ENCODE data around the gene DCDC1. TPM values are rescaled to one million over a fixed set of nuclear protein-coding genes. Genes with fewer than 3 reads are reported as not detected.

Gene DCDC1
- total and polyA plus RNA-seq, 9 of the 15 experiments (the other 6 are each of a cell fraction or from before 2014, with no cell fraction given): 0.05 to 0.18 (median 0.08) TPM; not detected in 3

GRCh38 chr11:31000381-31000780 is 369.2 kb downstream of the DCDC1 start:
- H3K9ac ChIP-seq (ENCODE audit: insufficient read depth in 1 of 2, low read depth in 2 of 2, low read length in 2 of 2): no peak overlapping the region
- TF ChIP-seq ZNF785 (CRISPR knock-in tag; IDR thresholded peaks at IDR 0.05) (no peak), CBX3 (IDR thresholded peaks at IDR 0.05; ENCODE audit: borderline replicate concordance in 1 of 2, low read length in 2 of 2) (no peak), MED1 (CRISPR knock-in tag; IDR thresholded peaks at IDR 0.05; ENCODE audit: borderline replicate concordance) (no peak), NR4A1 (CRISPR knock-in tag; IDR thresholded peaks at IDR 0.05) (no peak), NR4A1 (tag; IDR thresholded peaks at IDR 0.05) (no peak), ETV1 (tag; conservative IDR thresholded peaks at IDR 0.05; ENCODE audit: low read depth) (no peak), COPS2 (conservative IDR thresholded peaks at IDR 0.05) (no peak), PBX2 (CRISPR knock-in tag; IDR thresholded peaks at IDR 0.05; ENCODE audit: low read depth) (no peak), PBX2 (tag; conservative IDR thresholded peaks at IDR 0.05; ENCODE audit: low read depth) (no peak), GTF2A2 (tag; IDR thresholded peaks at IDR 0.05) (no peak), GATAD2A (IDR thresholded peaks at IDR 0.05) (no peak), PHF8 (IDR thresholded peaks at IDR 0.05; ENCODE audit: borderline replicate concordance, low read length) (no peak), ZNF12 (CRISPR knock-in tag; IDR thresholded peaks at IDR 0.05) (no peak), STAT5B (CRISPR knock-in tag; IDR thresholded peaks at IDR 0.05) (no peak), MTA3 (IDR thresholded peaks at IDR 0.05; ENCODE audit: borderline replicate concordance) (no peak), CC2D1A (IDR thresholded peaks at IDR 0.05) (no peak), ZNF282 (CRISPR knock-in tag; IDR thresholded peaks at IDR 0.05) (no peak)
- TF ChIP-seq, protein P1, sequence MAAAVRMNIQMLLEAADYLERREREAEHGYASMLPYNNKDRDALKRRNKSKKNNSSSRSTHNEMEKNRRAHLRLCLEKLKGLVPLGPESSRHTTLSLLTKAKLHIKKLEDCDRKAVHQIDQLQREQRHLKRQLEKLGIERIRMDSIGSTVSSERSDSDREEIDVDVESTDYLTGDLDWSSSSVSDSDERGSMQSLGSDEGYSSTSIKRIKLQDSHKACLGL (CRISPR knock-in tag; IDR thresholded peaks at IDR 0.05; ENCODE audit: borderline replicate concordance, poor library complexity, severe bottlenecking): no peak
- intact Hi-C loops (cut with micrococcal nuclease): no loop called here
- no peak for FAIRE-seq
- no TSS peak for BruUV-seq (replicated peaks)
- H3K9me1 ChIP-seq (ENCODE audit: control insufficient read depth, insufficient read depth, low read length): no peaks in the 10 kb centered on the region
- ChIA-PET CTCF (ENCODE audit: low intra/inter-chr PET ratio) (no interaction called here), POLR2A (no interaction called here)
- in situ Hi-C loops (cut with MboI): no loop called here
- no peak overlapping the region for H3K4me3 ChIP-seq
- no peaks in the 10 kb centered on the region for H3K27me3 ChIP-seq (ENCODE audit: control insufficient read depth in 2 of 2, insufficient read depth in 2 of 2, low read length in 2 of 2)
- H3K36me3 ChIP-seq (ENCODE audit: control insufficient read depth, insufficient read depth, low read length): no peaks in the 10 kb centered on the region
- H3K79me2 ChIP-seq (ENCODE audit: control insufficient read depth, insufficient read depth, low read length): no peaks in the 10 kb centered on the region
- H3K27ac ChIP-seq (ENCODE audit: extremely low read depth, low read depth, low read length): no peak overlapping the region
- ATAC-seq: no peak
- H2AFZ ChIP-seq (ENCODE audit: low read depth, low read length): no peak overlapping the region
- H4K20me1 ChIP-seq (replicated peaks; ENCODE audit: control insufficient read depth, insufficient read depth, low read length): no peaks in the 10 kb centered on the region
- DNase-seq (ENCODE audit: extremely low read depth in 1 of 4, low spot score in 3 of 4): no peak
- H3K9me3 ChIP-seq (replicated peaks; ENCODE audit: control insufficient read depth, insufficient read depth, low read depth, low read length): 0 out of 2 replicates have a peak, but pooled peaks cover 2% of the 10 kb centered on the region
- no peak overlapping the region for H3K4me2 ChIP-seq (ENCODE audit: insufficient read depth, low read length)
- H3K4me1 ChIP-seq (replicated peaks in 1 of 2; ENCODE audit: control insufficient read depth in 2 of 2, insufficient read depth in 2 of 2, low read length in 2 of 2): no peaks in the 10 kb centered on the region

Data from K562 (cell line).